Ascending aorta (tissue), 2 donors: ENCODE data around the gene TUT1. TPM values are rescaled to one million over a fixed set of nuclear protein-coding genes. Genes with fewer than 3 reads are reported as not detected.
A peak's percentile ranks its signal among the peaks of the same experiment; 100 is the strongest.
"Not testable (repeated sequence)": the region's sequence is repeated elsewhere in the genome, so short reads cannot be mapped to it uniquely, and the experiment has no call there.

Experiments used
- DNase-seq, 2 donors: peaks; one replicate each; pipeline ENCODE4 v3.0.0-alpha.2; 2019; ENCODE audit warnings: low spot score in 2 of 2
- H3K27ac ChIP-seq, 2 donors: fragments of 200-600 bp; sonication (generic); one replicate each; pipeline ENCODE4 v1.5.1; 2016 to 2017; ENCODE audit warnings: mild to moderate bottlenecking in 1 of 2
- H3K27me3 ChIP-seq: fragments of 200-600 bp; sonication (generic); one replicate; pipeline ENCODE4 v1.5.1; 2017
- H3K36me3 ChIP-seq, 2 donors: fragments of 200-600 bp; sonication (generic); one replicate each; pipeline ENCODE4 v1.5.1; 2016
- H3K4me1 ChIP-seq, 2 donors: fragments of 200-600 bp; sonication (generic); one replicate each; pipeline ENCODE4 v1.5.1; 2016 to 2017; ENCODE audit warnings: mild to moderate bottlenecking in 1 of 2
- H3K4me3 ChIP-seq, 2 donors: fragments of 200-600 bp; sonication (generic); one replicate each; pipeline ENCODE4 v1.5.1; 2016 to 2017; ENCODE audit warnings: mild to moderate bottlenecking in 1 of 2
- H3K9me3 ChIP-seq, 2 donors: fragments of 200-600 bp; sonication (generic); one replicate each; pipeline ENCODE4 v1.5.1; 2016
- CTCF ChIP-seq, 3 experiments: fragments of 200-600 bp in 2 of 3; fragments of 450-650 bp in 1 of 3; sonication (generic) in 2 of 3; IDR thresholded peaks; one replicate each; pipeline ENCODE4 v1.5.1; 2016 to 2019; ENCODE audit warnings: antibody characterized with exemption in 3 of 3, mild to moderate bottlenecking in 1 of 3, moderate library complexity in 1 of 3
- intact Hi-C: fragments of 100-400 bp; cut with DNase I; formaldehyde crosslinking; loops from one replicate; pipeline ENCODE4 v1.15.1; 2023
- total RNA-seq: library from RNA; depleted of rRNA; stranded (reverse); fragments of >200 nt; gene quantifications from one replicate; pipeline ENCODE4 v1.1.0, GENCODE V29; 2016

TUT1 gene
- total RNA-seq, 1 donor from 2014 or later: 18.4 TPM

DNA sequence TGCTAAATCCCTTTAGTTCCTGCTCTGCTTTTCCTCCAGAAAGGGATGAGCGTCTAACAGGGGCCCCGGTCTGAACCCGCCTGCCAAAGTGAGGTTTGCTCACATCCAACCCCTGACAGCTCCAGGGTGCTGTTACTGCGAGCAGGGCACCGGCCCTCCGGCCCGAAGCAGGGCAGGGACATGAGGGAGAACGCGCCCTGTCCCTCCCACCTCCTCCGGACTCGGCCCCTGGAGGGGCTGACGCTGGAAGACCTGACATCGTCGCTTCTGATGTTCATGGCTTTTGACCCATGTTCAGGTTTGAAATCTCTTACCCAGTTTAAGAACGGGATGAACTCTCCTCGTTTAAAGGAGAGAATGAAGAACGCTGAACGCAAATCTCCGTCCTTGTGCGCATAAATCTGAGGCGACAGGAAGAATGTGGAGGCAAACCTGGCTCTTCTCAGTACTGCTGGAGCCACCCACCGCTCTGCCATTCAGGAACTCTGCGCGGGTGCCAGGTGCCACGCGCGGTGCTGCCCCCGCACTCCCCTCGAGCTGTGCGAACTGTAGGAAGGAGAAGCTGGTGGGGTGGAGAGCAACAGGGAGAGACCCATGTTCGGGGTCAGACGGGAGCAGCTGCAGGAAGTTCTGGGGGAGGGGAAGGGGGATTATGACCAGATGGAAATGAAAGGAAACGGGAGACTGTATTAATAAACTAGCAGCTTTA, 16.8 kb downstream of the TUT1 start:
- TF ChIP-seq CTCF (IDR thresholded peaks at IDR 0.05): no peak
- DNase-seq: no peak
- Histone ChIP-seq H3K27me3 (no peaks in the 10 kb centered on the region), H3K27ac (peak overlapping the region; percentile 89), H3K9me3 (no peaks in the 10 kb centered on the region), H3K4me1 (peaks cover 10 to 15% of the 10 kb centered on the region in 2 donors), H3K36me3 (peaks cover 29 to 56% of the 10 kb centered on the region in 2 donors), H3K4me3 (peak overlapping the region; percentile 66 to 78)
- intact Hi-C loops: loop anchor here (1.0 kb wide), 1 partner anchor 17 kb away; the partner anchor contains the start of gene TUT1

GRCh38 chr11:62573592-62574362, 17.5 kb downstream of the TUT1 start, which contains the start of gene EEF1G:
Gene EEF1G, minus strand, starts transcription at chr11:62573891. Its CDS starts 49 bp downstream, at chr11:62573842.
- Histone ChIP-seq H3K4me1 (peaks cover 10 to 15% of the 10 kb centered on the region in 2 donors), H3K27ac (peak within 1 kb of the TSS; percentile 89), H3K36me3 (peaks cover 36 to 59% of the 10 kb centered on the region in 2 donors), H3K9me3 (no peaks in the 10 kb centered on the region), H3K4me3 (peak within 1 kb of the TSS; percentile 78 to 89), H3K27me3 (no peaks in the 10 kb centered on the region)
- DNase-seq: peak; percentile 98 to 100
- intact Hi-C loops: loop anchor here (1.0 kb wide), 1 partner anchor 18 kb away; the partner anchor contains the start of gene TUT1
- TF ChIP-seq CTCF (IDR thresholded peaks at IDR 0.05): no peak

- Histone ChIP-seq H3K4me1 (peaks cover 10 to 15% of the 10 kb centered on the region in 2 donors), H3K4me3 (peak overlapping the region; percentile 75 to 89), H3K27ac (peak overlapping the region; percentile 58 to 79), H3K9me3 (no peaks in the 10 kb centered on the region), H3K36me3 (peaks cover 42 to 59% of the 10 kb centered on the region in 2 donors), H3K27me3 (no peaks in the 10 kb centered on the region)
- no peak for DNase-seq
- TF ChIP-seq CTCF (IDR thresholded peaks at IDR 0.05): no peak
- intact Hi-C loops: no loop called here
Observed at GRCh38 chr11:62573006-62573591, 18.2 kb downstream of the TUT1 start.

GRCh38 chr11:62572431-62572830, 18.9 kb downstream of the TUT1 start:
- H3K27ac ChIP-seq: peak overlapping the region; percentile 58 to 79
- no peak for DNase-seq
- peak overlapping the region; percentile 75 to 89 for H3K4me3 ChIP-seq
- no peak for TF ChIP-seq CTCF (IDR thresholded peaks at IDR 0.05)
- no peaks in the 10 kb centered on the region for H3K27me3 ChIP-seq
- intact Hi-C loops: no loop called here
- H3K4me1 ChIP-seq: peaks cover 10 to 15% of the 10 kb centered on the region in 2 donors
- H3K9me3 ChIP-seq: no peaks in the 10 kb centered on the region
- H3K36me3 ChIP-seq: peaks cover 48 to 62% of the 10 kb centered on the region in 2 donors

- DNase-seq, intact Hi-C loops, H3K27ac ChIP-seq, H3K9me3 ChIP-seq, H3K27me3 ChIP-seq, H3K4me3 ChIP-seq: not testable (repeated sequence)
- Histone ChIP-seq H3K4me1 (peaks cover 10 to 15% of the 10 kb centered on the region in 2 donors), H3K36me3 (peaks cover 53 to 66% of the 10 kb centered on the region in 2 donors)
Observed at GRCh38 chr11:62571493-62571892, 19.8 kb downstream of the TUT1 start.

DNA sequence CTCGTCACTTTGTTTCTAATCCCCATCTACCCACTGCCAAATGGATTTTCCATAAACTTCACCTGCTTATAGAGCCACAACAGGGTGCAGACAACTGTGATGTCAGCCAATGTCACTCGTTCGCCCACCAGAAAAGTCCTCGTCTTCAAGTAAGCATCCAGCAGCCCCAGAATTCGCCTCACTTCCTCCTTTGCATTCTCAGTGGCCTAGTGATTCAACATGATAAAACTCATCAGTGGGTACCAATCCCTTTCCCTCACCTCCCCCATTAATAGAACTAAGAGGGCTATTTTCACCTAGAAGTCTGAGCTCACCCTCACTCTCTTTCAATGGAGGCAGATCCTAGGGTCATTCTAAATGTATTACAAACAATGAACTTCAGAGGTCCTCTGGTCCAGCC, 20.4 kb downstream of the TUT1 start:
- H3K9me3 ChIP-seq, H3K27me3 ChIP-seq, DNase-seq, H3K4me3 ChIP-seq, H3K27ac ChIP-seq, intact Hi-C loops: not testable (repeated sequence)
- peaks cover 59 to 66% of the 10 kb centered on the region in 2 donors for H3K36me3 ChIP-seq
- peaks cover 10 to 15% of the 10 kb centered on the region in 2 donors for H3K4me1 ChIP-seq
